ENCODE measurements around the gene STAB1.

STAB1 gene

GRCh38 chr3:52484680-52485461 lies 10.3 kb upstream of the STAB1 start:
- DNase-seq = no peak

- DNase-seq = no peak
Observed at GRCh38 chr3:52487050-52487787, 7.9 kb upstream of the STAB1 start.

GRCh38 chr3:52487788-52488691 lies 7.1 kb upstream of the STAB1 start:
- no peak for DNase-seq

- no peak for DNase-seq
Observed at GRCh38 chr3:52488746-52489145, 6.4 kb upstream of the STAB1 start.

- DNase-seq = no peak
Observed at GRCh38 chr3:52489453-52489852, 5.7 kb upstream of the STAB1 start.

- DNase-seq = no peak
Observed at GRCh38 chr3:52490035-52490938, 4.9 kb upstream of the STAB1 start.

- DNase-seq = no peak
Observed at GRCh38 chr3:52490939-52491526, 4.1 kb upstream of the STAB1 start.

GRCh38 chr3:52492059-52492458 lies 3.1 kb upstream of the STAB1 start:
- no peak for DNase-seq

- no peak for DNase-seq
Observed at GRCh38 chr3:52493232-52494017, 1.7 kb upstream of the STAB1 start.

- DNase-seq = no peak
Observed at GRCh38 chr3:52494445-52494844, 693 bp upstream of the STAB1 start.

GRCh38 chr3:52495777-52496602 lies 852 bp downstream of the STAB1 start:
- DNase-seq = no peak

GRCh38 chr3:52498137-52499054 lies 3.3 kb downstream of the STAB1 start:
- DNase-seq = no peak

- DNase-seq = no peak
Observed at GRCh38 chr3:52501046-52501445, 5.9 kb downstream of the STAB1 start.

- no peak for DNase-seq
Observed at GRCh38 chr3:52502001-52502400, 6.9 kb downstream of the STAB1 start.

GRCh38 chr3:52502808-52503350 lies 7.7 kb downstream of the STAB1 start:
- DNase-seq = no peak

GRCh38 chr3:52503788-52504424 lies 8.8 kb downstream of the STAB1 start:
- no peak for DNase-seq

GRCh38 chr3:52504977-52505376 lies 9.8 kb downstream of the STAB1 start:
- no peak for DNase-seq
